Metanephros (tissue), 1 donor: ENCODE measurements around the gene PLEKHG4. TPM values are rescaled to one million over a fixed set of nuclear protein-coding genes. Genes with fewer than 3 reads are reported as not detected.

Source experiments
- total RNA-seq: library from RNA; depleted of rRNA; stranded (reverse); fragments of >200 nt; gene quantifications from one replicate; pipeline ENCODE4 v1.2.3, GENCODE V29; 2014

PLEKHG4 gene
- 41.7 TPM for total RNA-seq

GRCh38 chr16:67279296-67280089 lies at the start of gene PLEKHG4:
TSS of gene PLEKHG4 (plus strand) at chr16:67279532. CDS start at chr16:67280045, 513 bp downstream.

GRCh38 chr16:67247192-67248072 lies 31.9 kb upstream of the PLEKHG4 start, which contains the start of gene FHOD1:
TSS of gene FHOD1 (minus strand) at chr16:67247481. CDS start at chr16:67247410, 71 bp downstream.

GRCh38 chr16:67248401-67249177 lies 30.7 kb upstream of the PLEKHG4 start, which contains the start of gene SLC9A5:
TSS of gene SLC9A5 (plus strand) at chr16:67248979. CDS start at chr16:67249015, 36 bp downstream.

GRCh38 chr16:67326472-67327309 lies 47.4 kb downstream of the PLEKHG4 start, which contains the start of the genes KCTD19 and LRRC36:
TSS of gene KCTD19 (minus strand) at chr16:67326741. CDS start at chr16:67326707, 34 bp downstream.
TSS of gene LRRC36 (plus strand) at chr16:67326815. CDS start at chr16:67326863, 48 bp downstream.

Other genes starting within 250 kb of the PLEKHG4 start
- gene PHAF1, start 169.6 kb upstream of the PLEKHG4 start, total RNA-seq, result 26.0 TPM
- gene B3GNT9, start 128.5 kb upstream of the PLEKHG4 start, total RNA-seq, result 21.1 TPM
- 9.1 TPM for gene TRADD, start 119.6 kb upstream of the PLEKHG4 start, total RNA-seq
- gene FBXL8, start 119.6 kb upstream of the PLEKHG4 start, total RNA-seq, result 4.6 TPM
- 5.6 TPM for gene HSF4, start 114.8 kb upstream of the PLEKHG4 start, total RNA-seq
- 9.5 TPM for gene NOL3, start 109.0 kb upstream of the PLEKHG4 start, total RNA-seq
- 50.2 TPM for gene MATCAP1, start 95.6 kb upstream of the PLEKHG4 start, total RNA-seq
- 11.6 TPM for gene EXOC3L1, start 89.4 kb upstream of the PLEKHG4 start, total RNA-seq
- gene E2F4, start 87.4 kb upstream of the PLEKHG4 start, total RNA-seq, result 42.3 TPM
- 6.3 TPM for gene ELMO3, start 80.4 kb upstream of the PLEKHG4 start, total RNA-seq
- gene TMEM208, start 52.4 kb upstream of the PLEKHG4 start, total RNA-seq, result 16.5 TPM
- 29.9 TPM for gene FHOD1, start 32.1 kb upstream of the PLEKHG4 start, total RNA-seq
- 3.6 TPM for gene SLC9A5, start 30.6 kb upstream of the PLEKHG4 start, total RNA-seq
- gene KCTD19, start 47.2 kb downstream of the PLEKHG4 start, total RNA-seq, result 0.47 TPM
- gene LRRC36, start 47.3 kb downstream of the PLEKHG4 start, total RNA-seq, result 4.9 TPM
- gene TPPP3, start 114.0 kb downstream of the PLEKHG4 start, total RNA-seq, result 38.6 TPM
- 14.5 TPM for gene ZDHHC1, start 136.9 kb downstream of the PLEKHG4 start, total RNA-seq
- 198 TPM for gene HSD11B2, start 151.6 kb downstream of the PLEKHG4 start, total RNA-seq
- gene ATP6V0D1, start 201.6 kb downstream of the PLEKHG4 start, total RNA-seq, result 91.1 TPM
- gene AGRP, start 204.0 kb downstream of the PLEKHG4 start, total RNA-seq, result 0.47 TPM
- gene RIPOR1, start 249.3 kb downstream of the PLEKHG4 start, total RNA-seq, result 55.6 TPM